GM06990 (cell line): Measurements from ENCODE around the gene TMEM202.
"Not testable (repeated sequence)": the region's sequence is repeated elsewhere in the genome, so short reads cannot be mapped to it uniquely, and the experiment has no call there.

Experiments
- DNase-seq: peaks from one replicate; pipeline ENCODE4 v3.0.0-alpha.2; 2011; ENCODE audit not compliant: insufficient read length; ENCODE audit errors: extremely low read depth
- H3K27me3 ChIP-seq: replicated peaks from 2 replicates; pipeline ENCODE4 v1.6.0; 2011; ENCODE audit warnings: low read length; ENCODE audit not compliant: control insufficient read depth, insufficient read depth
- H3K36me3 ChIP-seq: 2 replicates; pipeline ENCODE4 v1.5.1; 2011; ENCODE audit warnings: low read length; ENCODE audit not compliant: control insufficient read depth, insufficient read depth
- H3K4me3 ChIP-seq: replicated peaks from 2 replicates; pipeline ENCODE4 v1.5.1; 2011; ENCODE audit warnings: low read depth, mild to moderate bottlenecking, control low read depth, low read length
- CTCF ChIP-seq: IDR thresholded peaks from 2 replicates; pipeline ENCODE4 v1.5.1; 2011; ENCODE audit warnings: low read length, control low read depth, mild to moderate bottlenecking, inconsistent platforms; ENCODE audit not compliant: insufficient read depth, poor library complexity, severe bottlenecking

TMEM202 gene

GRCh38 chr15:72387741-72388140 is 10.4 kb upstream of the TMEM202 start:
- Histone ChIP-seq H3K4me3 (no peak overlapping the region), H3K36me3 (no peaks in the 10 kb centered on the region), H3K27me3 (no peaks in the 10 kb centered on the region)
- DNase-seq, result no peak
- no peak for TF ChIP-seq CTCF

GRCh38 chr15:72389231-72389630 is 8.9 kb upstream of the TMEM202 start:
- Histone ChIP-seq H3K4me3 (no peak overlapping the region), H3K27me3 (no peaks in the 10 kb centered on the region), H3K36me3 (no peaks in the 10 kb centered on the region)
- no peak for TF ChIP-seq CTCF
- no peak for DNase-seq

GRCh38 chr15:72396331-72396730 is 1.8 kb upstream of the TMEM202 start:
- not testable (repeated sequence) for DNase-seq, H3K4me3 ChIP-seq, H3K36me3 ChIP-seq, H3K27me3 ChIP-seq

GRCh38 chr15:72398648-72399047 is 543 bp downstream of the TMEM202 start:
- no peak for TF ChIP-seq CTCF
- Histone ChIP-seq H3K27me3 (no peaks in the 10 kb centered on the region), H3K4me3 (no peak overlapping the region), H3K36me3 (no peaks in the 10 kb centered on the region)
- DNase-seq, result no peak

- no peak overlapping the region for H3K4me3 ChIP-seq
- H3K36me3 ChIP-seq, result no peaks in the 10 kb centered on the region
- no peak for DNase-seq
- TF ChIP-seq CTCF, result no peak
- no peaks in the 10 kb centered on the region for H3K27me3 ChIP-seq
Observed at GRCh38 chr15:72402726-72403125, 4.6 kb downstream of the TMEM202 start.

- no peak overlapping the region for H3K4me3 ChIP-seq
- TF ChIP-seq CTCF, result no peak
- DNase-seq, result no peak
- no peaks in the 10 kb centered on the region for H3K27me3 ChIP-seq
- no peaks in the 10 kb centered on the region for H3K36me3 ChIP-seq
Observed at GRCh38 chr15:72404356-72404755, 6.3 kb downstream of the TMEM202 start.

- Histone ChIP-seq H3K27me3 (no peaks in the 10 kb centered on the region), H3K4me3 (no peak overlapping the region), H3K36me3 (no peaks in the 10 kb centered on the region)
- TF ChIP-seq CTCF, result no peak
- no peak for DNase-seq
Observed at GRCh38 chr15:72404841-72405240, 6.7 kb downstream of the TMEM202 start.
